Sigmoid colon (tissue), 4 donors: Measurements from ENCODE around the gene FAM9A.

Experiments
- POLR2AphosphoS5 ChIP-seq, 4 donors: sonication (generic); formaldehyde crosslinking; IDR thresholded peaks; one replicate each; pipeline ENCODE4 v1.6.1; 2017; ENCODE audit warnings: antibody characterized with exemption in 4 of 4
- TF ChIP-seq, protein P1 (sequence below), 4 experiments: fragments of 450-650 bp in 3 of 4; fragments of 200-600 bp in 1 of 4; IDR thresholded peaks; one replicate each; pipeline ENCODE4 v1.5.1; 2016 to 2019; ENCODE audit warnings: antibody characterized with exemption in 4 of 4, mild to moderate bottlenecking in 3 of 4, moderate library complexity in 2 of 4

GRCh38 chrX:8808661-8809060 lies 7.5 kb upstream of the FAM9A start:
- TF ChIP-seq, protein P1, sequence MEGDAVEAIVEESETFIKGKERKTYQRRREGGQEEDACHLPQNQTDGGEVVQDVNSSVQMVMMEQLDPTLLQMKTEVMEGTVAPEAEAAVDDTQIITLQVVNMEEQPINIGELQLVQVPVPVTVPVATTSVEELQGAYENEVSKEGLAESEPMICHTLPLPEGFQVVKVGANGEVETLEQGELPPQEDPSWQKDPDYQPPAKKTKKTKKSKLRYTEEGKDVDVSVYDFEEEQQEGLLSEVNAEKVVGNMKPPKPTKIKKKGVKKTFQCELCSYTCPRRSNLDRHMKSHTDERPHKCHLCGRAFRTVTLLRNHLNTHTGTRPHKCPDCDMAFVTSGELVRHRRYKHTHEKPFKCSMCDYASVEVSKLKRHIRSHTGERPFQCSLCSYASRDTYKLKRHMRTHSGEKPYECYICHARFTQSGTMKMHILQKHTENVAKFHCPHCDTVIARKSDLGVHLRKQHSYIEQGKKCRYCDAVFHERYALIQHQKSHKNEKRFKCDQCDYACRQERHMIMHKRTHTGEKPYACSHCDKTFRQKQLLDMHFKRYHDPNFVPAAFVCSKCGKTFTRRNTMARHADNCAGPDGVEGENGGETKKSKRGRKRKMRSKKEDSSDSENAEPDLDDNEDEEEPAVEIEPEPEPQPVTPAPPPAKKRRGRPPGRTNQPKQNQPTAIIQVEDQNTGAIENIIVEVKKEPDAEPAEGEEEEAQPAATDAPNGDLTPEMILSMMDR (IDR thresholded peaks at IDR 0.05): no peak
- no peak for TF ChIP-seq POLR2AphosphoS5 (IDR thresholded peaks at IDR 0.05)
